BE2C (cell line): ENCODE results near the gene MAGEB3. TPM values are rescaled to one million over a fixed set of nuclear protein-coding genes. Genes with fewer than 3 reads are reported as not detected.
"Not testable (repeated sequence)": the region's sequence is repeated elsewhere in the genome, so short reads cannot be mapped to it uniquely, and the experiment has no call there.

ENCODE experiments used
- DNase-seq: peaks from one replicate; pipeline ENCODE4 v3.0.0-alpha.2; 2020
- H3K27me3 ChIP-seq: fragments of 250-450 bp; sonication (Bioruptor Pico); 2 replicates; pipeline ENCODE4 v1.5.1; 2020; ENCODE audit warnings: mild to moderate bottlenecking
- H3K36me3 ChIP-seq: fragments of 250-450 bp; sonication (Bioruptor Pico); 2 replicates; pipeline ENCODE4 v1.5.1; 2020; ENCODE audit warnings: mild to moderate bottlenecking
- H3K4me1 ChIP-seq: fragments of 250-450 bp; sonication (Bioruptor Pico); 2 replicates; pipeline ENCODE4 v1.5.1; 2020
- H3K4me3 ChIP-seq: 2 replicates; pipeline ENCODE4 v1.5.1; 2011; ENCODE audit warnings: low read depth, low read length
- H3K9me3 ChIP-seq: fragments of 250-450 bp; sonication (Bioruptor Pico); 2 replicates; pipeline ENCODE4 v1.5.1; 2020
- polyA plus RNA-seq: library from polyadenylated mRNA; unstranded; fragments of >200 nt; gene quantifications from one replicate; pipeline ENCODE4 v1.2.1, GENCODE V29; 2012; ENCODE audit warnings: low read depth, missing spikeins; ENCODE audit not compliant: insufficient read length, insufficient read depth
- TF ChIP-seq, protein P1 (sequence below): IDR thresholded peaks from 2 replicates; pipeline ENCODE4 v1.5.1; 2012; ENCODE audit warnings: mild to moderate bottlenecking, low read depth, low read length

The MAGEB3 gene, protein sequence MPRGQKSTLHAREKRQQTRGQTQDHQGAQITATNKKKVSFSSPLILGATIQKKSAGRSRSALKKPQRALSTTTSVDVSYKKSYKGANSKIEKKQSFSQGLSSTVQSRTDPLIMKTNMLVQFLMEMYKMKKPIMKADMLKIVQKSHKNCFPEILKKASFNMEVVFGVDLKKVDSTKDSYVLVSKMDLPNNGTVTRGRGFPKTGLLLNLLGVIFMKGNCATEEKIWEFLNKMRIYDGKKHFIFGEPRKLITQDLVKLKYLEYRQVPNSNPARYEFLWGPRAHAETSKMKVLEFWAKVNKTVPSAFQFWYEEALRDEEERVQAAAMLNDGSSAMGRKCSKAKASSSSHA
- polyA plus RNA-seq, result not detected

DNA sequence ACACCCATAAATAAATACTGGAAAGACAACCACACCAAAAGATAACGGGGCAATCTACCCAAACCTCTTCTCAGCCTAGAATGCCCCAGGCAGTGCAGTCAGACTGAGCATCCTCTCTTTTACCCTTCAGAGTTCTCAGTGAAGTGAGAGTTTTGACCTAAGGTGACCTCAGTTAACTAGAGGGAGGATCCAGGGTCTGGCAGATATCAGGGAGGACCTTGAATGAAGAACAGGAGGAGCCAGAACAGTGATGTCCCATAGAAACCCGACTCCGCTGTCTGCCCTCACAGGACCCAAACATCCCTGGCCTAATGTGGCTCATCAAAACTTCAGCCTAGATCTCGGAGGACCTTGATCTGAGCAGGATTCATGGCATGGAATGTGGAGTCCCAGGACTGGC lies at the start of gene MAGEB3:
TSS of gene MAGEB3 (plus strand) at position 263 of the 400 bp plus-strand sequence. CDS start 5,268 bp downstream, outside the sequence.
- Histone ChIP-seq H3K36me3 (no peaks in the 10 kb centered on the region), H3K9me3 (no peaks in the 10 kb centered on the region), H3K4me3 (no peak within 1 kb of the TSS), H3K4me1 (no peaks in the 10 kb centered on the region), H3K27me3 (no peaks in the 10 kb centered on the region)
- TF ChIP-seq, protein P1, sequence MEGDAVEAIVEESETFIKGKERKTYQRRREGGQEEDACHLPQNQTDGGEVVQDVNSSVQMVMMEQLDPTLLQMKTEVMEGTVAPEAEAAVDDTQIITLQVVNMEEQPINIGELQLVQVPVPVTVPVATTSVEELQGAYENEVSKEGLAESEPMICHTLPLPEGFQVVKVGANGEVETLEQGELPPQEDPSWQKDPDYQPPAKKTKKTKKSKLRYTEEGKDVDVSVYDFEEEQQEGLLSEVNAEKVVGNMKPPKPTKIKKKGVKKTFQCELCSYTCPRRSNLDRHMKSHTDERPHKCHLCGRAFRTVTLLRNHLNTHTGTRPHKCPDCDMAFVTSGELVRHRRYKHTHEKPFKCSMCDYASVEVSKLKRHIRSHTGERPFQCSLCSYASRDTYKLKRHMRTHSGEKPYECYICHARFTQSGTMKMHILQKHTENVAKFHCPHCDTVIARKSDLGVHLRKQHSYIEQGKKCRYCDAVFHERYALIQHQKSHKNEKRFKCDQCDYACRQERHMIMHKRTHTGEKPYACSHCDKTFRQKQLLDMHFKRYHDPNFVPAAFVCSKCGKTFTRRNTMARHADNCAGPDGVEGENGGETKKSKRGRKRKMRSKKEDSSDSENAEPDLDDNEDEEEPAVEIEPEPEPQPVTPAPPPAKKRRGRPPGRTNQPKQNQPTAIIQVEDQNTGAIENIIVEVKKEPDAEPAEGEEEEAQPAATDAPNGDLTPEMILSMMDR, result no peak
- DNase-seq, result no peak

DNA sequence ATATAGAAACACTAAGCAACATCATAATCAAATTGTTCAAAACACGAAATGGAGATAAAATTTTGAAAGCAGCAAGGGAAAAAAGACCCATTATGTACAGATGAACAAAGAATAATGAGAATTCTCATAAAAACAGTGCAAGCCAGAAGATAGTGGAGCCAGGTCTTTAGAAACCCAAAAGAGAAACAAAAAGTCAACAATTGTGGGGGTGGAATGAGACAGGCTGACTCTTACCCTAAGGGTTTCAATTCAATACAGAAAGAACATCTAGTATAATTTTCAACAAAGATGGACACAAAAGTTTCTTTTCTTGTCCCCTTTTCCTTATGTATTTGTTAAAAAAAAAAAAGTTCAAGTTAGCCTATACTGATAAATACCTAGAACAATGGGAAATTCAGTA lies 49.1 kb upstream of the MAGEB3 start:
- no peak overlapping the region for H3K4me3 ChIP-seq

DNA sequence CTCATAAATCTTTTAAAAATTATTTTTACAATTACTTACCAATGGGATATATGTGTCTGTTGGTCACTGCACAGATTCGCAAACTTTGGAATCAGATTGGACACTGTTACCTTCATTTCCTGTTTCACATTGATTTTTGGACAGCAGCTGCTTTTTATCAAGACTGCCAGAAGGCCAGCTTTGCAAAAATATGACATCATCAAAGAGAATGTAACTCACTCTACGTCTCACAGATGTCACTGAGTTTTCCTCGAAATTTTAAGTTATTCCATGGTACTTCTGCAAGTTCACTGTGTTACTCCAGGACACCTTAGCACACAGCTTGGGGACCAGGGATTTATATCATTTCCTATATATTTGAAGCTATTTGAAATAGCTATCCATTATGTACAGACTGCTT lies 46.9 kb upstream of the MAGEB3 start:
- Histone ChIP-seq H3K4me3 (no peak overlapping the region), H3K9me3 (no peaks in the 10 kb centered on the region), H3K36me3 (no peaks in the 10 kb centered on the region), H3K27me3 (no peaks in the 10 kb centered on the region), H3K4me1 (no peaks in the 10 kb centered on the region)
- DNase-seq, result no peak
- TF ChIP-seq, protein P1, result no peak

More for the DNA sequence above, 49.1 kb upstream of the MAGEB3 start:
- H3K4me1 ChIP-seq, result no peaks in the 10 kb centered on the region
- no peaks in the 10 kb centered on the region for H3K27me3 ChIP-seq
- H3K9me3 ChIP-seq, result no peaks in the 10 kb centered on the region
- TF ChIP-seq, protein P1, result no peak
- no peaks in the 10 kb centered on the region for H3K36me3 ChIP-seq
- no peak for DNase-seq

DNA sequence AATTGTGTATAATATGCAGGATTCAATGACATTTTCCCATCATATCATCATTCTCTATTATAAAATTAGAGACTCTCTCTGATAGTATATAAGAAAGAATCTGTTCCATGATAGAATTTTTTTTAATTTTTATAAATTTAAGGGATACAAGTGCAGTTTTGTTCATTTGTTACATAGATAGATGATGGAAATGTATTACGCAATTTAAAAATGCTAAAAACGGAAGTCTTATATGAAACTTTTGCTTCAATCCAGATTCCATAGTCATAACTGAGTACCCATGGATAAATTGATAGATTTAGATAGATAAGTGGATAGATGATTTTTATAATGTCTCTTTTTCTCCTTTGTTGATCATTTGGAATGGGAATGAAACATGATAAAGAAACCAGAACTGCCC lies 40.0 kb upstream of the MAGEB3 start:
- no peaks in the 10 kb centered on the region for H3K4me1 ChIP-seq
- TF ChIP-seq, protein P1, result no peak
- H3K9me3 ChIP-seq, result no peaks in the 10 kb centered on the region
- DNase-seq, result no peak
- H3K4me3 ChIP-seq, result no peak overlapping the region
- no peaks in the 10 kb centered on the region for H3K27me3 ChIP-seq
- H3K36me3 ChIP-seq, result no peaks in the 10 kb centered on the region

DNA sequence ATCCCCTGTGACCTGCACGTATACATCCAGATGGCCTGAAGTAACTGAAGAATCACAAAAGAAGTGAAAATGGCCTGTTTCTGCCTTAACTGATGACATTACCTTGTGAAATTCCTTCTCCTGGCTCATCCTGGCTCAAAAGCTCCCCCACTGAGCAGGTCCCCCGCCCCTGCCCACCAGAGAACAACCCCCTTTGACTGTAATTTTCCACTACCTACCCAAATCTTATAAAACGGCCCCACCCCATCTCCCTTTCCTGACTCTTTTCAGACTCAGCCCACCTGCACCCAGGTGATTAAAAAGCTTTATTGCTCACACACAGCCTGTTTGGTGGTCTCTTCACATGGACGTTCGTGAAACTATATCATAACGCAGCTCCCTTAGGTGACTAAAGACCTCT lies 36.5 kb upstream of the MAGEB3 start:
- H3K36me3 ChIP-seq, H3K4me1 ChIP-seq, H3K4me3 ChIP-seq, H3K9me3 ChIP-seq, H3K27me3 ChIP-seq, DNase-seq: not testable (repeated sequence)

DNA sequence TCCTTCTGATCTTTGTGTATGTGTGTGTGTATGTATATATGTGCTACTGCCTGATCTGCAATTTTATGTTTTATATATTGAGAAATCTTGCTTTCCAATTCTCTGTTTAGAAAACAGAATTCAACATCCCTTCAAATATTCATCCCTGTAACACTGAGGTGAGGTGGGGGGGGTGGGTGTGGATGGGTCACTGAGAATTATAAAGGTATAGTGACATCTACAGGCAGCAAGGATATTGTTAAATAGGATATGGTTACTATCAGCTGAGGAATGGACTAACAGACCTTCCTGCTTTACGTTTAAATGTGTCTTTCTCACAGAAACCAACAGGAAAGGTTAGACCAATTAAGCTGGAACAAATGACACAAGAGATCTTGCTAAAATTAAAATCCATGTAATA lies 34.1 kb upstream of the MAGEB3 start:
- Histone ChIP-seq H3K4me3 (no peak overlapping the region), H3K36me3 (no peaks in the 10 kb centered on the region), H3K27me3 (no peaks in the 10 kb centered on the region), H3K4me1 (no peaks in the 10 kb centered on the region), H3K9me3 (no peaks in the 10 kb centered on the region)
- TF ChIP-seq, protein P1, result no peak
- no peak for DNase-seq
